HG03565 (cell line): ENCODE measurements around the gene HUWE1.

Experiments used
- ATAC-seq: cut with Tn5 transposase; IDR thresholded peaks from one replicate; pipeline ENCODE4 v1.9.1; 2021; ENCODE audit warnings: mild to moderate bottlenecking, moderate library complexity; ENCODE audit not compliant: unreplicated experiment

The HUWE1 gene

GRCh38 chrX:53621418-53621986 lies 65.0 kb downstream of the HUWE1 start:
- no peak for ATAC-seq

GRCh38 chrX:53616946-53617345 lies 69.6 kb downstream of the HUWE1 start:
- no peak for ATAC-seq

- ATAC-seq, result no peak
These were observed 80.1 kb downstream of the HUWE1 start for GRCh38 chrX:53606456-53606855.

- no peak for ATAC-seq
These were observed 81.5 kb downstream of the HUWE1 start for GRCh38 chrX:53605004-53605403.

- no peak for ATAC-seq
These were observed 86.6 kb downstream of the HUWE1 start for GRCh38 chrX:53599781-53600396.

- no peak for ATAC-seq
These were observed 88.3 kb downstream of the HUWE1 start for GRCh38 chrX:53598169-53598568.

DNA sequence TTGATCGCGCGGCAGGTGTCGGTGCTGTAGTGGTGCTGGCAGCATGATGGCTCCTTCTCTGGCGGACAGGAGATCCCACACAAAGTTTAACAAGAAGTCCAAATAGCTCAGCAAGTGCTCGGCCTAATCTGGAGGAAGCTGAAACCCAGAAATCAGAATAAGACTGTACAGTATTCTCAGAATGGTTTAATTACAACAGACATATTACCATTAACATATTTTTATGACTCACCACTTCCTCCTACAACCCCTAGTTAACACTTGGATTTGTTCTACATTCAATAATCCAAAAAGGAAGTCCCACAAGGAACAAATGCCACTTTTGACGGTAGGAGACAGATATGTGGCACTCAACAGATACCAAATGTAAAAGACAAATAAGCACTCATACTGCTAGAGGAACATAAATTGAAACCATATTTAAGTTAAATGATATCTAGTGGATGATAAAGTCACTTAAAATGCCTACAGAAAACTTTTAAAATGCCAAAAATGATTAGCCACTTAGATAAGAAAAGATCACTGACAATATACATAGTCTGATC lies 91.2 kb downstream of the HUWE1 start:
- ATAC-seq, result no peak

DNA sequence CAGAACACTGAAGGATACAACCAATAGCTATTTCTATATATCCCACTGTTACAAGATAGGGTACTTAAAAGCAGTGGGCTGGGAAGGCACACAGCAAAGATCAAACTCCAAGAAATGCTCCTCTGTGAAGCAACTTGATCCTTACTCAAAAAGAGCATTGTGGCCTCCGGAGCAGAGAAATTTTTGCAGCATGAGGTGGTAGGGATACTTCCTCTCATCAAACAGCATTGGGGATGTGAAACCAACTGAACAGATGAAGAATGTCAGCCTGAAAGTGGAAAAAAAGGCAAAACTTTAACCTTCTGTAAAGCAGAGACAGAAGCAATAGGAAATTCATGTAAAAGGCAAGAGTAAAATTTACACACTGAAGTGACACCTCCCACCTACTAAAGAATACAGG lies 92.2 kb downstream of the HUWE1 start:
- ATAC-seq, result no peak

DNA sequence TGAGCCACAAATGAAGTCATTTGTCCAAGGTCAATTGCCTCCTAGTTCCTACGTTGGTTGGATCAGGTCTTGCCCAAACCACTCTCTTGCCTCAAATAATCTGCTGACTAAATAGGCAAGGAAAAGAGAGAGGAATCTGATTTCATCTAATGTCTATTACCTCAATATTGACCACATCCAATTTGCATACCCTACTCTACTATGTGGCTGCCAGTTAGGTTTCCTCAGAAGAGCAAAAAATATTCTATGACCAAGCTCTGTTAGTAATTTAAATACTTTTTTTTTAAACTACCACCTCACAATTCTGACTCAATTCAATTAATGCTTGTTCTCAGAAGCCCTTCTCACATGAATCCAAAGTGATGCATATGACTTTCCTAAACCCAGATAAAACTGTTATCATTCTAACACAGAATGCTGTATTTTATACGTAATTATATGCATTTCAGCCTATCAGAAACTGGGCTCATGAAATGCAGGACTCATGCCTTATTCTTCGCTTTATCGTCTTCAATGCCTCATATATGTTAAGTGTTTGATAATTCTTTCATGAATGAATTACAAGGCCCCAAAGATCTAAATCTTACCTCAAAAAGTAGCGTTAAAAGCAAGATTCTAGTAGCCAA lies 98.6 kb downstream of the HUWE1 start:
- ATAC-seq, result no peak

DNA sequence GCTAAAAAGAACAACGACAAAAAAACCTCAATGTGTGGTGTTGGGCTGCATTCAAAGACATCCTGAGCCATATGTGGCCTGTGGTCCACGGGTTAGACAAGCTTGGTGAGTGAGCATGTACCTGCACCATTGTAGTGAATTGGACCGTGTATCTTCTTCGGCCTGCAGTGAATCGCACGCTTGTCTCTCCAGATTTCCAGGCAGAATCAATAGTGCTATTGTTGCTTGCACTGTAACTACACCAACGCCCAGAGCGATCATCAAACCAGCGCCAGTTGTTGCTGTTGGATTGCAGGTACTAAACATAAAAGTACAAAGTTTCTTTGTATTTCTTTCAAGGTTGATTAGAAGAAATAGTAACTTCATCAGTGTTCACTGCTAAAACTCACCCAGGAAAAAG lies 101.6 kb downstream of the HUWE1 start:
- ATAC-seq, result no peak

- no peak for ATAC-seq
These were observed 102.9 kb downstream of the HUWE1 start for GRCh38 chrX:53583571-53583970.

- ATAC-seq, result no peak
These were observed 105.6 kb downstream of the HUWE1 start for GRCh38 chrX:53580742-53581504.

DNA sequence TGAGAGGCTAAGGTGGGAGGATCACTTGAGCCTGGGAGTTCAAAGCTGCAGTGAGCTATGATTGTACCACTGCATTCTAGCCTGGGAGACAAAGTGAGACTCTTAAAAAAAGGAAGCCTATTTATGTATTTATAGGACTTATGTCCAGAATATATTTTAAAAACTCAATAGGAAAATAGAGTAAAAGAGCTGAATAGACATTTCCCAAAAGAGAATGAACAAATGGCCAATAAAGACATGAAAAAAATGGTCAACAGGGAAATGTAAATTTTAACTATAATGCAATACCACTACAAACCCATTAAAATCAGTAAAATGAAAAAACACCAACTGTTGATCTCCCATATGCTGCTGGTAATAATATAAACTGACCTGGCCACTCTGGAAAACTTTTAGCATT lies 115.0 kb downstream of the HUWE1 start:
- ATAC-seq, result no peak

DNA sequence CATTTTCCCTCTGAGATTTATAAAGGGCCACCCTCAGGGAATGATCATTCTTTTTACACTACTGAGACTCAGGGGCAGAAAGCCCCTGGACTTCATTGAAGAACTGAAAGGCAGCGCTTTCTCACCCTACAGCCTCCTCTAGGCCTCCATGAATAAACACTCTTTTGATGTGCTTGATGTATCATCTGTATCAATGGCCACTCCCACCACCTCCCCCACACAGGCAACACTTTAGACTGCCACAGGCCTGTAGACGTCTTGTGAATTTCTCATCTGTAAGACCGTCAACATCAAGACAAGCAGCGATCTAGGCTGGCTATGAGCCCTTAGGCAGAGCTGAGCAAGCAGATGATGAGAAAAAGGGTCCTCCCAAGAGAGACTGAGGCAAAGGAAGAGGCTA lies 123.2 kb downstream of the HUWE1 start:
- ATAC-seq, result no peak

GRCh38 chrX:53561912-53562311 lies 124.6 kb downstream of the HUWE1 start:
- no peak for ATAC-seq

GRCh38 chrX:53558646-53559045 lies 127.9 kb downstream of the HUWE1 start:
- no peak for ATAC-seq

DNA sequence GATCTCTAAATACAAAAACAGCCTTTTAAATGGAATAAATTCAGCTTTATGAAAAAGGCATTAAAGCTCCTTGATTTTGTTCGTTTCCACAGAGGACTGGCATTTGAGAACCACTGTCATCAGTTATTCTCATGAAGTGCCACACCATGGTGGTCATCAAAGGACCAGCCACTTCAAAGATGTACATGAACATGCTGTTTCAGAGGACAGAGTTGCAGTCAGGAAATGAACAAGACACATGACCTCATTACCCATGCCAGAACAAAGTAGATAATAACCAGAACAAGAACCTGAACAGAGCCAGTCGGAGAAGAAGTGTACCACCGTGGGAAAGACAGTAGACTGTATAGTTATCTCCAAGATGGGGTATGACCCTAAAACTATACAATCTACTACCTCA lies 129.7 kb downstream of the HUWE1 start:
- no peak for ATAC-seq

GRCh38 chrX:53550756-53551463 lies 135.6 kb downstream of the HUWE1 start:
- no peak for ATAC-seq

- ATAC-seq, result no peak
These were observed 138.9 kb downstream of the HUWE1 start for GRCh38 chrX:53547668-53548067.

GRCh38 chrX:53544936-53545335 lies 141.6 kb downstream of the HUWE1 start:
- no peak for ATAC-seq

GRCh38 chrX:53538781-53539180 lies 147.7 kb downstream of the HUWE1 start:
- no peak for ATAC-seq
